GM18907 (cell line): ENCODE measurements around the gene SOX15.

Experiments used
- ATAC-seq: cut with Tn5 transposase; IDR thresholded peaks from one replicate; pipeline ENCODE4 v1.9.1; 2021; ENCODE audit warnings: mild to moderate bottlenecking, moderate library complexity; ENCODE audit not compliant: unreplicated experiment

SOX15 gene

GRCh38 chr17:7579001-7579833 is 10.7 kb downstream of the SOX15 start, which contains the start of gene CD68:
CD68 (plus strand) TSS chr17:7579638; CDS start chr17:7579678, 40 bp downstream.
- ATAC-seq = peak; percentile 33

GRCh38 chr17:7577327-7578199 is 12.3 kb downstream of the SOX15 start:
- ATAC-seq = no peak

- ATAC-seq = no peak
Observed at GRCh38 chr17:7576432-7576937, 13.4 kb downstream of the SOX15 start.

- ATAC-seq = no peak
Observed at GRCh38 chr17:7575959-7576358, 13.9 kb downstream of the SOX15 start.

- ATAC-seq = no peak
Observed at GRCh38 chr17:7575481-7575883, 14.4 kb downstream of the SOX15 start.

GRCh38 chr17:7574176-7574953 is 15.5 kb downstream of the SOX15 start:
- ATAC-seq = no peak

- peak; percentile 26 for ATAC-seq
Observed at GRCh38 chr17:7573324-7574080, 16.4 kb downstream of the SOX15 start.

GRCh38 chr17:7572588-7573323 is 17.1 kb downstream of the SOX15 start:
- peak; percentile 85 for ATAC-seq

GRCh38 chr17:7572338-7572587 is 17.6 kb downstream of the SOX15 start:
- ATAC-seq = no peak

GRCh38 chr17:7570351-7570750 is 19.5 kb downstream of the SOX15 start:
- no peak for ATAC-seq

GRCh38 chr17:7569571-7569970 is 20.3 kb downstream of the SOX15 start:
- no peak for ATAC-seq

- ATAC-seq = no peak
Observed at GRCh38 chr17:7563115-7563869, 26.6 kb downstream of the SOX15 start.

GRCh38 chr17:7562208-7562605 is 27.7 kb downstream of the SOX15 start:
- ATAC-seq = no peak

GRCh38 chr17:7561589-7562207 is 28.2 kb downstream of the SOX15 start, which contains the start of gene SENP3:
SENP3 (plus strand) TSS chr17:7561919; CDS start chr17:7563077, 1,158 bp downstream.
- ATAC-seq = peak; percentile 49

GRCh38 chr17:7561028-7561575 is 28.8 kb downstream of the SOX15 start:
- ATAC-seq = peak; percentile 48

GRCh38 chr17:7560172-7561027 is 29.5 kb downstream of the SOX15 start:
- ATAC-seq = peak; percentile 23
